Hematopoietic multipotent progenitor cell treated with erythropoietin and hydrocortisone succinate and interleukin-3 and kit ligand, for 15 days (in vitro differentiated cells): Measurements from ENCODE around the gene ROBO1.
"Not testable (repeated sequence)": the region's sequence is repeated elsewhere in the genome, so short reads cannot be mapped to it uniquely, and the experiment has no call there.

Experiments used
- DNase-seq: peaks from one replicate; pipeline ENCODE4 v3.0.0-alpha.2; 2015; ENCODE audit warnings: low spot score

ROBO1 gene

GRCh38 chr3:79306934-79307570 is 460.7 kb downstream of the ROBO1 start:
- no peak for DNase-seq

- not testable (repeated sequence) for DNase-seq
These were observed 467.7 kb downstream of the ROBO1 start for GRCh38 chr3:79299949-79300635.

- no peak for DNase-seq
These were observed 470.4 kb downstream of the ROBO1 start for GRCh38 chr3:79297245-79297960.

GRCh38 chr3:79286882-79287281 is 480.9 kb downstream of the ROBO1 start:
- DNase-seq: no peak

- no peak for DNase-seq
These were observed 481.9 kb downstream of the ROBO1 start for GRCh38 chr3:79285871-79286270.

GRCh38 chr3:79285380-79285779 is 482.4 kb downstream of the ROBO1 start:
- no peak for DNase-seq

GRCh38 chr3:79284781-79285180 is 483.0 kb downstream of the ROBO1 start:
- no peak for DNase-seq

- DNase-seq: no peak
These were observed 489.1 kb downstream of the ROBO1 start for GRCh38 chr3:79278681-79279080.

- no peak for DNase-seq
These were observed 499.4 kb downstream of the ROBO1 start for GRCh38 chr3:79268422-79268821.

GRCh38 chr3:79264892-79265291 is 502.9 kb downstream of the ROBO1 start:
- no peak for DNase-seq

GRCh38 chr3:79263423-79263822 is 504.4 kb downstream of the ROBO1 start:
- no peak for DNase-seq

GRCh38 chr3:79258479-79258878 is 509.3 kb downstream of the ROBO1 start:
- no peak for DNase-seq

GRCh38 chr3:79257791-79258190 is 510.0 kb downstream of the ROBO1 start:
- no peak for DNase-seq

- DNase-seq: no peak
These were observed 512.1 kb downstream of the ROBO1 start for GRCh38 chr3:79255702-79256101.

- DNase-seq: no peak
These were observed 512.5 kb downstream of the ROBO1 start for GRCh38 chr3:79255292-79255691.

- no peak for DNase-seq
These were observed 514.1 kb downstream of the ROBO1 start for GRCh38 chr3:79253704-79254103.

- no peak for DNase-seq
These were observed 514.5 kb downstream of the ROBO1 start for GRCh38 chr3:79253271-79253670.

- no peak for DNase-seq
These were observed 517.1 kb downstream of the ROBO1 start for GRCh38 chr3:79250746-79251145.

- no peak for DNase-seq
These were observed 518.1 kb downstream of the ROBO1 start for GRCh38 chr3:79249701-79250100.

- no peak for DNase-seq
These were observed 520.1 kb downstream of the ROBO1 start for GRCh38 chr3:79247725-79248043.

- no peak for DNase-seq
These were observed 520.7 kb downstream of the ROBO1 start for GRCh38 chr3:79246875-79247724.
